Measurements from ENCODE around the gene CCSER1. TPM values are rescaled to one million over a fixed set of nuclear protein-coding genes. Genes with fewer than 3 reads are reported as not detected.

Gene CCSER1
- total RNA-seq, 6 donors from 2014 or later: 4.4 to 26.1 (median 13.8) TPM

GRCh38 chr4:90586799-90587198 lies 459.6 kb downstream of the CCSER1 start:
- TF ChIP-seq CTCF (IDR thresholded peaks at IDR 0.05): no peak
- TF ChIP-seq POLR2A (IDR thresholded peaks at IDR 0.05): no peak
- no peak for TF ChIP-seq POLR2AphosphoS5 (IDR thresholded peaks at IDR 0.05)
- TF ChIP-seq EP300 (IDR thresholded peaks at IDR 0.05): no peak
- 94 to 96% methylated on average over 6 of the region's 6 CpGs for WGBS, 2 donors
- H3K4me3 ChIP-seq: no peak overlapping the region
- ATAC-seq (ENCODE audit: low FRiP score in 2 of 2) (no peak), DNase-seq (no peak)
- no peaks in the 10 kb centered on the region for H3K9me3 ChIP-seq
- no peaks in the 10 kb centered on the region for H3K36me3 ChIP-seq
- no peaks in the 10 kb centered on the region for H3K4me1 ChIP-seq
- no peak overlapping the region for H3K27ac ChIP-seq
- no peaks in the 10 kb centered on the region for H3K27me3 ChIP-seq

- Histone ChIP-seq H3K9me3 (no peaks in the 10 kb centered on the region), H3K4me1 (no peaks in the 10 kb centered on the region), H3K27ac (no peak overlapping the region), H3K27me3 (no peaks in the 10 kb centered on the region), H3K36me3 (no peaks in the 10 kb centered on the region), H3K4me3 (no peak overlapping the region)
- DNase-seq (no peak), ATAC-seq (ENCODE audit: low FRiP score in 2 of 2) (no peak)
- TF ChIP-seq CTCF (IDR thresholded peaks at IDR 0.05): no peak
- TF ChIP-seq POLR2AphosphoS5 (IDR thresholded peaks at IDR 0.05): no peak
- no peak for TF ChIP-seq POLR2A (IDR thresholded peaks at IDR 0.05)
- 86 to 89% methylated on average over 4 of the region's 4 CpGs for WGBS, 2 donors
These were observed 470.7 kb downstream of the CCSER1 start for GRCh38 chr4:90597927-90598326.

- Histone ChIP-seq H3K4me1 (no peaks in the 10 kb centered on the region), H3K36me3 (no peaks in the 10 kb centered on the region), H3K4me3 (no peak overlapping the region), H3K27me3 (no peaks in the 10 kb centered on the region), H3K9me3 (no peaks in the 10 kb centered on the region), H3K27ac (no peak overlapping the region)
- no peak for DNase-seq
- 78% methylated on average over 2 of the region's 2 CpGs; no CpG with 5 or more reads in 1 of the 2 donors for WGBS, 2 donors
- ATAC-seq (ENCODE audit: low FRiP score in 2 of 2): no peak
- TF ChIP-seq POLR2A (IDR thresholded peaks at IDR 0.05) (no peak), POLR2AphosphoS5 (IDR thresholded peaks at IDR 0.05) (no peak), CTCF (IDR thresholded peaks at IDR 0.05) (no peak), EP300 (IDR thresholded peaks at IDR 0.05) (no peak)
These were observed 471.5 kb downstream of the CCSER1 start for GRCh38 chr4:90598741-90599140.

GRCh38 chr4:90602726-90603125 lies 475.5 kb downstream of the CCSER1 start:
- Histone ChIP-seq H3K27me3 (no peaks in the 10 kb centered on the region), H3K27ac (no peak overlapping the region), H3K9me3 (no peaks in the 10 kb centered on the region), H3K4me3 (no peak overlapping the region), H3K4me1 (no peaks in the 10 kb centered on the region), H3K36me3 (no peaks in the 10 kb centered on the region)
- ATAC-seq (ENCODE audit: low FRiP score in 2 of 2) (no peak), DNase-seq (no peak)
- TF ChIP-seq POLR2AphosphoS5 (IDR thresholded peaks at IDR 0.05): no peak
- no peak for TF ChIP-seq CTCF (IDR thresholded peaks at IDR 0.05)
- no peak for TF ChIP-seq EP300 (IDR thresholded peaks at IDR 0.05)
- no peak for TF ChIP-seq POLR2A (IDR thresholded peaks at IDR 0.05)
- WGBS, 2 donors: 90 to 91% methylated on average over 4 of the region's 4 CpGs

- no peak for ATAC-seq (ENCODE audit: low FRiP score in 2 of 2)
- H3K9me3 ChIP-seq: no peaks in the 10 kb centered on the region
- H3K27ac ChIP-seq: no peak overlapping the region
- H3K4me3 ChIP-seq: no peak overlapping the region
- no peaks in the 10 kb centered on the region for H3K4me1 ChIP-seq
- no peaks in the 10 kb centered on the region for H3K27me3 ChIP-seq
- H3K36me3 ChIP-seq: no peaks in the 10 kb centered on the region
- DNase-seq: no peak
- WGBS, 2 donors: 47 to 76% methylated on average over 2 of the region's 2 CpGs
- no peak for TF ChIP-seq CTCF (IDR thresholded peaks at IDR 0.05)
- TF ChIP-seq POLR2A (IDR thresholded peaks at IDR 0.05): no peak
- TF ChIP-seq EP300 (IDR thresholded peaks at IDR 0.05): no peak
- TF ChIP-seq POLR2AphosphoS5 (IDR thresholded peaks at IDR 0.05): no peak
These were observed 476.3 kb downstream of the CCSER1 start for GRCh38 chr4:90603540-90603939.

All from upper lobe of left lung (tissue), 6 donors.